ENCODE measurements around the gene TRPC4.
"Not testable (repeated sequence)": the region's sequence is repeated elsewhere in the genome, so short reads cannot be mapped to it uniquely, and the experiment has no call there.

TRPC4 gene

DNA sequence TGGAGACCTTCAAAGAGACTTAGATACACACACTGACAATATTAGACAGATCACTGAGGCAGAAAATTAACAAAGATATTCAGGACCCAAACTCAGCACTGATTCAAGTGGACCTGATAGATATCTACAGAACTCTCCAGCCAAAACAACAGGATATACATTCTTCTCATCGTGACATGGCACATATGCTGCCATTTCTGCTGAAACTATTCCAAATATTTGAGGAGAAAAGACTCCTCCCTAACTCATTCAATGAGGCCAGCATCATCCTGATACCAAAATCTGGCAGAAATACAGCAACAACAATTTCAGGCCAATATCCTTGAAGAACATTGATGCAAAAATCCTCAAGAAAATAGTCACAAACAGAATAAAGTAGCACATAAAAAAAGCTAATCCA is 53.3 kb downstream of the TRPC4 start:
- DNase-seq = no peak

DNA sequence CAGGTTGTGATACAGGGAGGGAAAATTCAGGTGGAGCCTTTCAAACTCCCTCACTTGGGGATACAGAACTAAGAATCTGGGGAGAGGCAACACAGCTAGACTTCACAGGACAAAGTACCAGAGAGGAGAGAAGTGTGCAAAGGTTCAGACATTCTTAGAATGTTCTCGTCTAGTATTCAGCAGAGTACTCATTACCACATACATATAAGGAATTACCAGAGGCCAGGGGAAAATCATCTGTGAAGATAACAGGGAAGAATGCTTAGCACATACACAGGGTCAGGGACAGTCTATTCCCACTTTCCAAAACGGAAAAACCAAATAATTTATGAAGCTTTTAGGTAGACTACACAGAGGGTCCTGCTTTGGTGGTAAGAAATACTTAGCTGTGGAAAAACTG is 58.1 kb downstream of the TRPC4 start:
- DNase-seq = no peak

DNA sequence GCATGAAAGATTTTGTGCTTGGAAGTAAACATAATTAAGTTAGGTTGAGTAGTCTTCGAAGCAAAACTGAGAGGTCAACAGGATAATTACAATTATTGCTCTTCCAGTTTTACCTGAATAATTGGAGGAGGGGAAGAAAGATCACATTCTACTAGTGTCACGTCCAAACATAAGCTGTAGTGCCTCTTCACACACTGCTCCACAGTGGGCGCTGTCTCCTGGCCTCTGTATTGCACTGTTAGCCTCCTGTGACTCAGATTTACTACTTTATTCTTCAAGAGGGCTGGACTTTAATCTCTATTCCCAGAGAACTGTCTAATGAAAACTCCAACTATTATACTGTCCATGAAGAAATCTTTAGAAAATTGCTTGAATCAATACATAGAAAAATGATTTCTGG is 62.9 kb downstream of the TRPC4 start:
- DNase-seq = no peak

DNA sequence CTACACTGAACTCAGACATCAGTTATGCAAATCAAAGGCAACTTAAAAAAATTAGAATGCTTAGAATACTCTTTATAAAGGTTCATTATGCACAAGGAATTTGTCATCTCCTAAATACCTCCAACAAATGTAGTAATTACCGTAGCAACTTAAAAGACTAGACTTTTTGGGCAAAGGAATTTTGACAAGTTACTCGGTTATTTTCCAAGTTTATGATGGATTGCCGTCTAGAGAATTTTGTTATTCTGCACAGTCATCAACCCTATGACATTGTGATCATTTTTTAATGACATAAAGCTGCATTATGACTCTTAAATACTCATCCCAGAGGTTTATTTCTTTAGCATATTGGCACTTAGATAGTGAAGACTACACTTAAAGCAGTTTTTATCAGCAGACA is 71.9 kb downstream of the TRPC4 start:
- no peak for DNase-seq

DNA sequence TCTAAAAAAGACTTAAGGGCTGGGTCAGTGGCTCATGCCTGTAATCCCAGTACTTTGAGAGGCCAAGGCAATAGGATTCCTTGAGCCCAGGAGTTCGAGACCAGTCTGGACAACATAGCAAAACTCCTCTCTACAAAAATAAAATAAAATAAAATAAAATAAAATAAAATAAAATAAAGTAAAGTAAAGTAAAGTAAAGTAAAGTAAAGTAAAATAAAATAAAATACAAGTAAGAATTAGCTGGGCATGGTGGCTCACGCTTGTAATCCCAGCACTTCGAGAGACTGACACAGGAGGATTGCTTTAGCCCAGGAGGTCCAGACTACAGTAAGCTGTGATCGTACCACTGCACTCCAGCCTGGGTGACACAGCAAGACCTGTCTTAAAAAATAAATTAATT is 72.8 kb downstream of the TRPC4 start:
- DNase-seq = not testable (repeated sequence)

DNA sequence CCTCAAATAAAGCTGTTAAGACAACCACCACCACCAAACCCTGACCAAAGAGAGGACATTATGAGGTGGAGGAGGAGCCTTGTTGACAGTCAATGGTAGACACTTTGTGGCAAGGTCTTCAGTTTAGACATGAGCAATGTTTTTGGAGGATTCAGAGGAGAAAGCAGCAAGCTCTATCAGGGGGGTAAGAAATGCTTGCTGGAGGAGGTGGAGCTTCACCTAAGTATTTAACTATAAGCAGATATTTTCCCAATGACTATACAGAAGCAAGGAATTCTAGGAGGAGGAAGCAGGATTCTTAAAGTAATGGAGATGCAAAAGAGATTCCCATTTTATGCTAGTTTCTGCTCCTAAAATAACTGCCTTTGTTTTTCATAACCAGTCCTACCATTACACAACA is 74.2 kb downstream of the TRPC4 start:
- no peak for DNase-seq

DNA sequence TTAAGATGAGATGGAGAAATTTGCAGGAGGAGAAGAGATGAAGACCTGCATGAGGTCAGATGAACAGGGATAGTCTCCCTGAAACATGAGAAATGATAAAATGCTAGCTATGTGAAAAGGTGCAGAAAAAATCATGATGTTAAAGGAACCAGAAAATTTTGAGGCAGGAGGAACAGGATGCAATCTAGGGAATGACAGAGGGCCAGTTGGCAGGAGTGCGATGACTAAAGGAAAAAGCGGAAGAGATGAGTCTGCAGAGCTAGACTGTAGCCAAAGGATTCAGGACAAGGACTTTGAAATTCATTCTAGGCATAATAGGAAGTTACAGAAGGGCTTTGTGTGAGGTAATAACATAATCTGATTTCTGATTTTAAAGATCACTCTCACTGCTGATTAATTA is 77.9 kb downstream of the TRPC4 start:
- DNase-seq = no peak

DNA sequence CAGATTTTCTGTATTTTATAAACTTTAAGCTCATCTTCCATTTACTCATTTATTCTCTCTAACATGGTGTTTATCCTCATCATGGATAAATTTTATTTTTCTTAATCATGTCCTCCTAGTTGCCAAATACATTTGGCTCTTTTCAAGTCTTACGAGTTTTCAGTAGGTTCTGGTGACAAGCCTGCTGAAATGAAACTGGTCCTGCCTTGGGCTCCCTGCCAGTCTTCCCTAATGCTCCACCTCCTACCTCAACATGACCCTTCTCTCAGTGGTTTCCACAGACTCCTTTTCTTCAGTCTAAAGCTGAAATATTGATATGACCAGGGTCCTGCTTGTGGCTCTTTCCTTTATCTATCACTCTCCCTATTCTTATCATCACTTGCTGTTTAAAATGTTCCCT is 81.2 kb downstream of the TRPC4 start:
- DNase-seq = no peak

DNA sequence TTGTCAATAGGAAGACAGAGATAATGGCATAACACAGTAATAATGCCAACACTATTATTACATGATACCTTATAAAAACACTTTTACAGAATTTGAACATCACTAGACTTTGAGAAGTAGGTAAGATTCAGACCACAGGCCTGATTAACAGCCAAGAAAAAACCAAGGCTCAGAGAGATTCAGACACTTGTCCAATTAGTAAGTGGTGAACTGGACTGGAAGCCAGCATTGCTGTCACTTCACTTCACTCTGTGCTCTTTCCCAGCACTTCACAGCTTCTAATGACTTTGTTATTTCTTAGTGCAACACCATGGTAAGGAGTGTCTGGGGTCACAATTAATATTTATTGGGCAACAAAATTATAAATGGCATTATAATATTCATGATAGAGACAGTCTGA is 91.9 kb downstream of the TRPC4 start:
- no peak for DNase-seq

DNA sequence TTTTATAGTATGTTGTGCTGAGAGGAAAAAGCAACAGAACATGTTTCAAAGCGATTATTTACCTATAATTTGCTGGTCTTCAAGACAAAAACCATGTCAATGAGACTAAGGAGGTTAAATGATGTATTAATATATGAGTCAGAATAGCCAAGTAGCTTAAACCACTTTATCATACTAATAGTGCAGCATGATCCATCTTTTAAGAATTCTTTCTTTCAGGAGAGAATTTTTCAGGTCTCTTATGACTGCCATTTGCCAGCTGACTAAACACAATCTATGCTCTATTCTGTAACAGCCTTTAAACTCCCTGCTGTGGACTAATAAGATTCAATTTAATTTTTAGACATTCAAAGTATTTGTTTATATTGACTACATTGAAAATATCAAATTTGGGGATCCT is 93.7 kb downstream of the TRPC4 start:
- no peak for DNase-seq

DNA sequence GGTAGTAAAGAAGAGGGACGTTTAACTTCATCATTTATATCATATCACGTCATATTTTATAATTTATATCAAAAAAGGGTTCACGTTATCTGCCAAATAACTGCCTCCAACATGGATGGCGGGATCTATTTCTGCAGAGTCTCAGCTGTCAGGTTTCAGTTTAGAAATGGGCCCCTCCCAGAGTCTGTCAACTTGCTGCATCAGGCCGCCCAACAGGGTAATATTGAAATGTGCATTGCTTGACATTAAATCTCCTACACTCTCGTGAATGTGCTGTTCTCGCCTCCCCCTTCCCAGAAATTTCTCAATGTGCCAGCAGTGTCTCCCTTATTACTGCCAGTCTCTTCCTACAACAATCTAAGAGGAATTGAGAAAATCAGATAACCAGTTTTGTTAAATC is 96.9 kb downstream of the TRPC4 start:
- DNase-seq = no peak

DNA sequence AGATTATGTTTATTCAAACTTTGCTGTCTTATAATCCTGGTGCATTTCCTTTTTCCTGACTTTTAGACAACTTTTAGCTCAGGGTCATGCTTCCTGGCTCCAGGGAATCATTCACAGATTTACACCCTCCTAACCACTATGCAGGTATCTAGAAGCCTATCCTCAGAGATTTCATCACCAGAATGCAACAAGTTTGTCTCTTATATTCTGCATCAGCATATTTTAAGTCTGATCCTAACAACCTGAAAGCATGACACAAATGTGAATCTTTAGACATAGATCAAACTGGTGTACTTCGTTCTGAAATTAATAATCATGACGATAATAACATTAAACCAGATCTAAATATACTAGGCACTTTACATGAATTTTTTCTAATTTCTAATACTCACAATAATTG is 100.0 kb downstream of the TRPC4 start:
- DNase-seq = no peak

DNA sequence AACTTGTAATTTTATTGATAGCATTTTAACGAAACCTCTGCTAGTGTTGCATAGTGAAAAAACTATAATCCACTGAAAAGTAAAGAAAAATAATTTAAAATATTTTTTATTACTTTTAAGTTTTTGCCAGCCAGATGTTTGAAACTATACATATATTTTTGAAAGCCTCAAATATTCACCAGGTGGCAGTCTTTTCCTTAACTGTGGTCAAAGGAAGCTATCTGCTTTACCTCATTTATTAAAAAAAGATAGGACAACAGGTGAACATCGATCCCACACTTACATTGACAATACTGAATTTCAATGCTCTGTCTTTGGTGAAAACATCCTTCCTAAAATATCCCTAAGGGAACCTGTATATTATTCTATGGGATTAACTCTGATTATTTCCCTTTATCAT is 100.5 kb downstream of the TRPC4 start:
- no peak for DNase-seq

DNA sequence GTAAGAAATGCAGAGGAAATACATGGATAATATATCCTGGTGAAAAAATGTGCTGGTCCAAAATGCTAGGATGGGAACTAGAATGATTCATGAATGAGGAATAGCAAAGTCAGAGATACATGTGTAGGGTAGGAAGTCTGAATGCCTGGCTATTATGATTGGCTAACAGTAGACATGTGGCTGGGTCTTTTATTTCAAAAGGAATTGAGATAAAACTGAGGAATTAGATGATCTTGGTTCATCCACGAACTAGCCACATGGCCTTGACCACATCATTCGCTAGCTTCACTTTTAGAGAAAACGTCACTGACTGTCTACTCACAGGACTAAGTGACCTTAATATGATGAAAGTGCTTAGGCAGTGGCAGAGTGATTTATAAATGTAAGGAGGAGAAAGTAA is 103.1 kb downstream of the TRPC4 start:
- no peak for DNase-seq

DNA sequence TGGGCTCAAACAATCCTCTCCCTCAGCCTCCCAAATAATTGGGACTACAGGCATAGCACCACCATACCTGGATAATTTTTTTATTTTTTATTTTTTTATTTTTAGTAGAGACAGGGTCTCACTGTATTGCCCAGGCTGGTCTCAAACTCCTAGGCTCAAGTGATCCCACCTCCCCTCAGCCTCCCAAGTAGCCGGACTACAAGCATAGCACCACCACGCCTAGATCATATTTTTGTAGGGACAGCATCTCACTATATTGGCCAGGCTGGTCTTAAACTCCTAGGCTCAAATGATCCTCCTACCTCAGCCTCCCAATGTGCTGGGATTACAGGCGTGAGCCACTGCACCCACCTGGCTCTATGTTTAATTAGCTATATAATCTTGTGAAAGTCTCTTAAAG is 114.2 kb downstream of the TRPC4 start:
- no peak for DNase-seq

DNA sequence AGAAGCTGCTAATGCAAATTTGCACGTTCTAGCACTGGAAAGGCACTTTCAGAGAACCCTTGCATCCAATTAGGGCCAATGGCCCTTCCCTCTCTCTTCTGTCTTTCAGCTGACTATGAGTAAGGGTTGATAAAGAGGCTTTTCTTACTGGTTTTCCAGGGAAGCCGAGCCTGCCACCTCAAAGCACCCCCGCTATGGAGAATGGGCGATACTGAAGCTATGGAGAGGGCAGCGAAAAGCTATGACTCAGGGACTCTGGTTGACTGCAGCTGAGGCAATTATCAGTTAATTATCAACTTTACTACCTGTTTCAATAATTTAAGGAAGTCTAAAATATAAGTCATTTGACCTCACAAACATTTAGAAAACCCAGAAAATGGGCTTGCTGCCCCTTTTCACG is 115.8 kb downstream of the TRPC4 start:
- no peak for DNase-seq

DNA sequence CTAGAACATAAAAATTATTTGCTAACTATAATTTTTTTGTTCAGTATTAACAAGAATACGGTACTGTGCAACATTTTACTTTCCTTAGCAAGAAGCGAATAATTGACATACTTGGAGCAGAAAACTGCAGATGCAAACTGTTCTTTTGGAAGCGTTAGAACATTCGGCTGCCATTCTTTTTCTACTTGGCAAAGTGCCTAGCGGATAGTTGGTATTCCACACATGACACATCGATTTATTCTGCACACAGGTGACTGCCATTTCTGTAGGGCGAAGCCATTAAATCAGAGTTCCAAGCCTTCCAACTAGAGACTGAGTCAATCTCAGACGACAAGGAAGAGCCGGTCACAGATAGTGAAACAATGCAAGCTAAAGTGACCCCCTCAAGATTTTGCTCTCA is 117.4 kb downstream of the TRPC4 start:
- DNase-seq = no peak

DNA sequence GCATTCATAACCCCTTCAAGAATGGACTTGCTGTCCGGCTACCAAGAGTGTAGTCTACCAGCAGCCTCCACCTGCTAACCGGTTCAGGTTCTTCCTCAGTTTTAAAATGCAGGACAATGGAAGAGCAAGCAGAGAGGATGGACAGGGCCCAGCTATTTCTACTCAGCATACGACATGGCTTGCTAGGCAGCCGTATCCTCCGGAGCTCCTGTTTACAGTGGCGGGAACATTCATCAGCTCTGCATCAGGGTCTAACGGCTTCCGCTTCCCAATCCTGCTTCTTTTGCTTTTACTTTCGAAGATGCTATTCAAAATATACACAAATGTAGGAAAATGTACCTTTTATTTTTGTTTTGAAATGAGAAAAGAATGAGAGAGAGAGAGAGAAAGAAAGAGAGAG is 118.5 kb downstream of the TRPC4 start:
- DNase-seq = no peak

DNA sequence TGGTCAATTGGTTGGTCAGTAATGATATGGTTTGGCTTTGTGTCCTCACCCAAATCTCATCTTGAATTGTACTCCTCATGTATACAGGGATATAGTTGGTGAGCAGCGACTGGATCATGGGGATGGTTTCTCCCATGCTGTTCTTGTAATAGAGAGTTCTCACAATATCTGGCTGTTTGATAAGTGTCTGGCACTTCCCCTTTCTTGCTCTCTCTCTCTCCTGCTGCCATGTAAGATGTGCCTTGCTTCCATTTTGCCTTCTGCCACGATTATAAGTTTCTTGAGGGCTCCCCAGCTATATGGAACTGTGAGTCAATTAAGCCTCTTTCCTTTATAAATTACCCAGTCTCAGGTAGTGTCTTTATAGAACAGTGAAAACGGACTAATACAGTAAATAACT is 120.7 kb downstream of the TRPC4 start:
- no peak for DNase-seq

DNA sequence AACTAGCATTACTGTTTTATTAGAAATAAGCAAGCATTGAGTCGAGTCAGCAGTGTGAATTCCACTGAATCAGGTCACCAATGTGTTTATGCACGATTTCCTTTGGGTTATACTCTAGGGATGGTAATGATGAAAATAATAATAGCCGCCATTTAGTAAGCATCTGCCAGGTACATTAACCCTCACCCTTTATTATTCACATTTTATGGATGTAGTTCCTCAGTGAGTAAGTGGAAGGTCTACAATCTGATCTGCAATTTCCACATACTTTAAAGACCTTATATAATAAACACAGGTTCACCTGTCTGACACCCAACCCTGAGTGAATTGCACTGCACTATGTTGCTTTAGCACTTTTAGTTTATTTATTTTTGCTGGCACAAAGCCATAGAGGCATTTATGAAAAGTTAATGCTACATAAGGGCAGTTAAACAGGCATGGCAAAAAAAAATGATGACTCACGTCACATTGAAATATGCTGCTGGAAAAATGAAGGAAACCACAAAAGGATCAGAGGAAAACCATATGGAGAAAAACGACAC is 122.4 kb downstream of the TRPC4 start:
- DNase-seq = no peak

DNA sequence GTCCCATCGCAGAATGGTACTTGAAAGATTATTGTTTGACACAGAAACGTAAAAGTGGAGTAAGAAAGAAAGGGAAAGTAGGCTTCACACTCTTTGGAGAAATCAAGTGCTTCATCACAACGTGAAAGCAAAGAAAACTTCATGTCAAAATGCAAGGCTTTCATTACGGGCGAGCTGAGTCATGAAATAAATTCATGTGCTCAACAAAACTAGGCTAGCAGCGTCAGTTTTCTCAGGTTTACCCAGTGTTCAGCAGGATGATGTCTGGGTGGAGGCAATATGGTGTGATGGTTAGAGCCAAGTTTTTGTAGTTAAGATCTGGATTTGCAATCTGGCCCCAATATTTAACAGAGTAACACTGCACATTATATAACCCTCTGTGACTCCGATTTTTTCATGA is 128.0 kb downstream of the TRPC4 start:
- DNase-seq = no peak

DNA sequence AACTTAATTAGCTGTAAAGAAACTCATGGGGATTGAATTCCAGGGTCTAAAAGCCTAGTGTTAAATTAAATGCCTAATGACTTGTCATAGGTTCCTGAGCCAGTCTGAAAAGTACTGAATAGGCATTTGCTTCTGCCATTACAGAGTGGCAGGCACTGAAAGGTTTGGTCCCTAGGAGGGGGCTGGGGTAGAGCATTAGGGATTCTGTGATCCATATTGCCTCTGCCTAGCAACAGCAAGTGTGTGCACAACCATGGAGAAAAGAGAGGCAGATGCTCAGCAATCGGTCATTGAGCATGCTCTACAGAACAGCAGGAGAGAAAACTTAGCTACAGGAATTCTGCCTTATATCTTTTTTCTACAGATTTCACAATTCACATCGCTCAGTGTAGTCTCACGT is 133.5 kb downstream of the TRPC4 start:
- DNase-seq = no peak

DNA sequence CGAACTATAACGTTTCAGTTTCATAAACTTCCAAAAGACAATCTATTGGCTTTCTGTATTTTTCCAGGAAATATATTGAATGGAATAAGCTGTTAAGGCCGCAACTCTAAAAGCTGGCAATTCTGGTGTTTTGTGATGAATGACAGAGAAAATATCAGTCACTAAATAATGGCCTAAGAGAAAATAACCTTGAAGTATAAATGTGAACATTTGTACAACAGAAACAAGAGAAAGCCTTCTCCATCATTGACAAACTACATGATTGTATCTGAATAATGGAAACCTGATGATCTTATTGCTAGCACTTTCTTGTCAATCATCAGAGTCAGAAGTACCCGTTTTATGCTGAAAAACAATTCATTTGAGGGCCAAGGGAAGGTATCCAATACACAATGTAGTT is 134.3 kb downstream of the TRPC4 start:
- no peak for DNase-seq

DNA sequence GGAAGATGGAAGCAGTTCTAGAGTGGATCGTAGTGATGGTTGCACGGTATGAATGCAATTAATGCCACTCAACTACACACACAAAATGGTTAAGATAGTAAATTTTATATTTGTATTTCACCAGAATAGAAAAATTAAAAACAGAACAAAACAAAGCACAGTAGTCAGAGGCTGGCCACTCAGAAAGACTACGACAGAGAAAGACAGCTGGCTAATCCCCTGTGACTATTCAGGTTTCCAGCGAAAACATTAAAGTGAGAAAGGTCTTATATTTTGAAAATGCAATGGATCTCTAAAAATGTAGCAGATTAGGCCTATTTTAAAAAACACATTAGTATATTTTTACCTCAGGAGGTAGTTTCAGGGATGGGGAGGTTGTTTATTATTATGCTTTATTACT is 139.7 kb downstream of the TRPC4 start:
- no peak for DNase-seq

DNA sequence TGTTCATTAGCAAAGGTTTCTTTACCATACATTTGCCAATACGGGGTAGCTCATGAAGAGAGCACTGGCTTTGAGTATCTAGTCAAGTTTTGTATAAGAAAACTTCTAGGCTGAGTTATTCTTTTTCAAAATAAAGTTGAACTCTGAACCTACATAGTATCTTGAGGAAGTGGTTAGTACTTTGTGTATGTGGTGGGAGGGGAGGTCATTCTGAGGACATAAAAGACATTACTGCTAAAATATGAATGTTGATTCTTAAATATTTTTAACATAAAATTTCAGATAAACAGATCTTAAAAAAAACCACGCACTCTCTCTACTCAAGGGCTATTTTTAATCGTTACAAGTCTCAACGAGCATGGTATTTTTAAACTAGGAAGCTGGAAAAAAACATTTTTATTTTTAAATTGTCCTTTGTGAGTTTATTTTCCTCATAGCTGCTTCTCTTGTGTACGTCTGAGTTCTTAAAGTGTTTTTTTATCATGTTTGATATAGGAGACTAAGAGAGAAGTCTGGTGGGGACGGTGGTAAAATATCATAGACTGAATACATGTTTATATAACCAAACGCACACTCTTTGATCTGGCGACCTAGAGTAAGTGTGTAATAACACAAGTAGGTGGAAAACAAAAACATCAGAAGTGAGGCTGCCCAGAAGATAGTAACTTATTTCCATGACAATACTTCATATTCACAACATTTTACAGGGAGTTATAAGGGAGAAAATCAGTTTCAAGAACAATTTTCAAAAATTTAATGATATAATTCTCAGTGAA is 153.0 kb downstream of the TRPC4 start:
- no peak for DNase-seq
